ENCODE measurements around the gene DDX51. TPM values are rescaled to one million over a fixed set of nuclear protein-coding genes. Genes with fewer than 3 reads are reported as not detected.

DDX51 gene
- total and polyA plus RNA-seq, 2 experiments from 2014 or later = 12.4 to 18.3 TPM

DNA sequence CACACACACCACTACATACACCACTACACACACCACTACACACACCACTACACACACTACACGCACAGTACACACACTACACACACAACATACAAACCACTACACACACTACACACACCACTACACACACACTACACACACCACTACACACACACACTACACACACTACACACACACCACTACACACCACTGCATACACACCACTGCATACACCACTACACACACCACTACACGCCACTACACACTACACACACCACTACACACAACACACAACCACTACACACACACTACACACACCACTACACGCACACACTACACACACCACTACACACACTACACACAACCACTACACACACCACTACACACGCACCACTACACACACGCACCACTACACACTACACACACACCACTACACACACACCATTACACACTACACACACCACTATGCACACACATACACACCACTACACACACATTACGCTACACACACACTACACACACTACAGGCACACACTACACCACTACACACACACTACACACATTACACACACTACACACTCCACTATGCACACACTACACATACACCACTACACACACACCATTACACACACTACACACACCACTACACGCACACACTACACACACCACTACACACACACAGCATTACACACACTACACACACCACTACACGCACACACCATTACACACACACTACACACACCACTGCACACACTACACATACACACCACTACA, 12.6 kb upstream of the DDX51 start (continued):
- TF ChIP-seq ZNF462 (CRISPR knock-in tag; IDR thresholded peaks at IDR 0.05) (no peak), ETS1 (IDR thresholded peaks at IDR 0.05) (no peak)

GRCh38 chr12:132155771-132156572, 11.9 kb upstream of the DDX51 start:
- H3K4me3 Mint-ChIP-seq = no peak overlapping the region
- Histone ChIP-seq H2AFZ (no peak overlapping the region), H4K20me1 (replicated peaks; ENCODE audit: insufficient read depth) (no peaks in the 10 kb centered on the region), H3K9me2 (ENCODE audit: insufficient read depth) (no peaks in the 10 kb centered on the region), H3K36me3 (ENCODE audit: insufficient read depth) (no peaks in the 10 kb centered on the region), H3K4me3 (no peak overlapping the region), H3K27ac (ENCODE audit: low read depth) (no peak overlapping the region), H3K27me3 (ENCODE audit: insufficient read depth) (no peaks in the 10 kb centered on the region), H3K4me1 (ENCODE audit: insufficient read depth) (no peaks in the 10 kb centered on the region), H3K79me2 (replicated peaks; ENCODE audit: insufficient read depth) (no peaks in the 10 kb centered on the region), H3F3A (replicated peaks; ENCODE audit: low read depth) (peaks cover 24% of the 10 kb centered on the region), H3K4me2 (no peak overlapping the region)
- H3K9me3 Mint-ChIP-seq = no peaks in the 10 kb centered on the region
- no peak for ATAC-seq
- peaks cover 3% of the 10 kb centered on the region for H3K36me3 Mint-ChIP-seq (ENCODE audit: low read depth)
- DNase-seq (ENCODE audit: low spot score) = no peak
- no peaks in the 10 kb centered on the region for H3K4me1 Mint-ChIP-seq
- peaks cover 10% of the 10 kb centered on the region for H3K27me3 Mint-ChIP-seq (ENCODE audit: insufficient read depth, low read depth, poor library complexity)
- H3K27ac Mint-ChIP-seq = no peak overlapping the region
- no peak for TF ChIP-seq JUNB (IDR thresholded peaks at IDR 0.05; ENCODE audit: unreplicated experiment)
- no peak for TF ChIP-seq ZNF462 (CRISPR knock-in tag; IDR thresholded peaks at IDR 0.05)
- no peak for TF ChIP-seq EZH2 (IDR thresholded peaks at IDR 0.05; ENCODE audit: low read depth, unreplicated experiment)
- no peak for TF ChIP-seq NANOG (IDR thresholded peaks at IDR 0.05; ENCODE audit: borderline replicate concordance)

Data from GM23338 (cell line).